H1 (cell line): ENCODE measurements around the gene COL11A2. TPM values are rescaled to one million over a fixed set of nuclear protein-coding genes. Genes with fewer than 3 reads are reported as not detected.

Source experiments
- ATF2 ChIP-seq: IDR thresholded peaks from 2 replicates; pipeline ENCODE4 v1.6.1; 2012; ENCODE audit warnings: low read length, inconsistent platforms
- CHD2 ChIP-seq: IDR thresholded peaks from 2 replicates; pipeline ENCODE4 v1.6.1; 2012; ENCODE audit warnings: low read length, improper control_type of control experiment
- CTBP2 ChIP-seq: IDR thresholded peaks from 2 replicates; pipeline ENCODE4 v1.7.0; 2011; ENCODE audit warnings: borderline replicate concordance, mild to moderate bottlenecking, moderate library complexity, mixed read lengths, low read length; ENCODE audit not compliant: insufficient read depth, insufficient read length
- EGR1 ChIP-seq: IDR thresholded peaks from 2 replicates; pipeline ENCODE4 v1.6.1; 2011; ENCODE audit warnings: low read depth, low read length, borderline replicate concordance
- NRF1 ChIP-seq: IDR thresholded peaks from 2 replicates; pipeline ENCODE4 v1.6.1; 2011; ENCODE audit warnings: mild to moderate bottlenecking, low read depth, low read length, improper control_type of control experiment
- POLR2AphosphoS5 ChIP-seq: IDR thresholded peaks from 2 replicates; pipeline ENCODE4 v1.6.1; 2011; ENCODE audit warnings: low read depth, low read length
- SP1 ChIP-seq: IDR thresholded peaks from 2 replicates; pipeline ENCODE4 v1.6.1; 2011; ENCODE audit warnings: low read depth, low read length
- SRF ChIP-seq: IDR thresholded peaks from 2 replicates; pipeline ENCODE4 v1.6.1; 2011; ENCODE audit warnings: mild to moderate bottlenecking, low read depth, low read length, moderate library complexity
- SUZ12 ChIP-seq: fragments of 200-600 bp; sonication (generic); IDR thresholded peaks from 2 replicates; pipeline ENCODE4 v1.6.1; 2012; ENCODE audit warnings: mild to moderate bottlenecking, inconsistent platforms, low read length, moderate library complexity, mixed read lengths
- TAF1 ChIP-seq: IDR thresholded peaks from 2 replicates; pipeline ENCODE4 v1.6.1; 2011; ENCODE audit warnings: mild to moderate bottlenecking, low read depth, low read length
- TAF7 ChIP-seq: optimal IDR thresholded peaks from 2 replicates; pipeline ENCODE3; 2011; ENCODE audit warnings: low read depth, mild to moderate bottlenecking, inconsistent platforms, low read length, moderate library complexity, borderline replicate concordance
- TCF12 ChIP-seq: IDR thresholded peaks from 2 replicates; pipeline ENCODE4 v1.6.1; 2011; ENCODE audit warnings: low read depth, mild to moderate bottlenecking, low read length
- polyA plus RNA-seq, 7 experiments: library from polyadenylated mRNA; depleted of rRNA in 3 of 7; stranded (reverse) in 5 of 7; unstranded in 2 of 7; fragments of >200 nt in 5 of 7; fragments of 200-250 nt in 2 of 7; gene quantifications; 1 replicate in 5 of 7; 2 replicates in 1 of 7; 4 replicates in 1 of 7; pipeline versions ENCODE4 v1.2.1 to v1.2.3, GENCODE V29; 2011 to 2013; ENCODE audit warnings: missing spikeins in 2 of 7, mixed read lengths in 2 of 7
- total RNA-seq: library from RNA; stranded (reverse); fragmentation: NEBNext Ultra II Directional; extraction: Animal tissue kit (Norgen Biotek cat#: 25700); gene quantifications from 2 replicates; pipeline ENCODE4 v1.2.1, GENCODE V29; 2021
- TF ChIP-seq, protein P1 (sequence below): IDR thresholded peaks from 2 replicates; pipeline ENCODE4 v1.6.1; 2012; ENCODE audit warnings: inconsistent platforms
- TF ChIP-seq, protein P2 (sequence below): IDR thresholded peaks from 2 replicates; pipeline ENCODE4 v1.6.1; 2012; ENCODE audit warnings: inconsistent platforms

Gene COL11A2
- total and polyA plus RNA-seq, 2 of the 8 experiments (the other 6 are each of a cell fraction or from before 2014, with no cell fraction given): 2.8 to 3.8 TPM

GRCh38 chr6:33117811-33118277, 74.4 kb downstream of the COL11A2 start (continued):
- TF ChIP-seq, protein P1, sequence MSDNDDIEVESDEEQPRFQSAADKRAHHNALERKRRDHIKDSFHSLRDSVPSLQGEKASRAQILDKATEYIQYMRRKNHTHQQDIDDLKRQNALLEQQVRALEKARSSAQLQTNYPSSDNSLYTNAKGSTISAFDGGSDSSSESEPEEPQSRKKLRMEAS: peak; percentile 94
- TF ChIP-seq EGR1: no peak
- TF ChIP-seq, protein P2, sequence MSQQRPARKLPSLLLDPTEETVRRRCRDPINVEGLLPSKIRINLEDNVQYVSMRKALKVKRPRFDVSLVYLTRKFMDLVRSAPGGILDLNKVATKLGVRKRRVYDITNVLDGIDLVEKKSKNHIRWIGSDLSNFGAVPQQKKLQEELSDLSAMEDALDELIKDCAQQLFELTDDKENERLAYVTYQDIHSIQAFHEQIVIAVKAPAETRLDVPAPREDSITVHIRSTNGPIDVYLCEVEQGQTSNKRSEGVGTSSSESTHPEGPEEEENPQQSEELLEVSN: no peak
- TF ChIP-seq TCF12: peak; percentile 66; the same call in 1 of the 2 replicates
- no peak for TF ChIP-seq CTBP2
- TF ChIP-seq CHD2: no peak
- peak; percentile 80; the same call in 1 of the 2 replicates for TF ChIP-seq SP1
- no peak for TF ChIP-seq ATF2
- TF ChIP-seq POLR2AphosphoS5: no peak
- peak; percentile 49 for TF ChIP-seq TAF7
- peak; percentile 66 for TF ChIP-seq TAF1
- no peak for TF ChIP-seq NRF1
- no peak for TF ChIP-seq SUZ12
- no peak for TF ChIP-seq SRF
